ENCODE measurements around the gene CEP85L.

CEP85L gene

DNA sequence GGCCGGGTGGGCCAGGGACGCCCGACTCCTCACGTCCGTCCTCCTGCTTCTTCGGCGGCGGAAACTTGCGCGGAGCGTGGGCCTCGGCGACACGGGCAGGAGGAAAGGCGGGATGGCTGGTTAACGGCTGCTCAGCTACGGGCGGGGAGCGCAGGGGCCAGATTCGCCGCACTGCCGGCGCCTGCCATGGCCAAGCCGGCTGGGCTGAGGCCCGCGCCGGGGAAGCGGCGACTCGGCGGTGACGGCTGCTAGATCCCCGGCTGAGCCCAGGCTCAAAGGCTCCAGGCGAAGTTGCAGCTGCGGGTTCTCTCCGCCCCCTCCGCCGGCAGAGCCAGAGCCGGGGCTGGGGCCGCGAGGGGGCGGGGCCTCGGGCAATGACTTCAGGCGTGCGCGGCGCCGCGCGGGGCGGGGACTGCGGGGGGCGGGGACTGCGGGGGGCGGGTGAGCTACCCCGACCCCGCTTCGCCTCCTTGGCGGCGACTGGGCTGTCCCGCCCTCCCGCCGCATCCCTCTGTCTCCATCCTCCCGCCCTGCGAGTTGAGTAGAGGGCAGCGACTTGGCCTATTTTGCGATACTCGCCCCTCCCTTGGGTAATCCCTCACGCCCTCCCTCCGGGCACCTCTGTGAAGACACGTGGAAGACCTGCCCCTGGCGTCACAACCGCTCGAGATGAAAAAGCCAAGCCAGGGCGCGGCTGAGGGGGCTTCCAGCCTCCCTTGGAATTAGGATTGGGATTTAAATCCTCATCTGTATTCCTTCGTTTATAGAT lies at the start of gene CEP85L:
TSS of gene CEP85L (minus strand) at position 310 of the 769 bp plus-strand sequence. CDS start 322 bp downstream, outside the sequence.
- TF ChIP-seq, protein P1, sequence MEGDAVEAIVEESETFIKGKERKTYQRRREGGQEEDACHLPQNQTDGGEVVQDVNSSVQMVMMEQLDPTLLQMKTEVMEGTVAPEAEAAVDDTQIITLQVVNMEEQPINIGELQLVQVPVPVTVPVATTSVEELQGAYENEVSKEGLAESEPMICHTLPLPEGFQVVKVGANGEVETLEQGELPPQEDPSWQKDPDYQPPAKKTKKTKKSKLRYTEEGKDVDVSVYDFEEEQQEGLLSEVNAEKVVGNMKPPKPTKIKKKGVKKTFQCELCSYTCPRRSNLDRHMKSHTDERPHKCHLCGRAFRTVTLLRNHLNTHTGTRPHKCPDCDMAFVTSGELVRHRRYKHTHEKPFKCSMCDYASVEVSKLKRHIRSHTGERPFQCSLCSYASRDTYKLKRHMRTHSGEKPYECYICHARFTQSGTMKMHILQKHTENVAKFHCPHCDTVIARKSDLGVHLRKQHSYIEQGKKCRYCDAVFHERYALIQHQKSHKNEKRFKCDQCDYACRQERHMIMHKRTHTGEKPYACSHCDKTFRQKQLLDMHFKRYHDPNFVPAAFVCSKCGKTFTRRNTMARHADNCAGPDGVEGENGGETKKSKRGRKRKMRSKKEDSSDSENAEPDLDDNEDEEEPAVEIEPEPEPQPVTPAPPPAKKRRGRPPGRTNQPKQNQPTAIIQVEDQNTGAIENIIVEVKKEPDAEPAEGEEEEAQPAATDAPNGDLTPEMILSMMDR (IDR thresholded peaks at IDR 0.05; ENCODE audit: low read depth, low read length, missing control alignments), result no peak
- peak within 1 kb of the TSS; percentile 97 for H3K4me3 ChIP-seq (ENCODE audit: low read depth, low read length)
- DNase-seq (ENCODE audit: low read depth), result peak; percentile 53

DNA sequence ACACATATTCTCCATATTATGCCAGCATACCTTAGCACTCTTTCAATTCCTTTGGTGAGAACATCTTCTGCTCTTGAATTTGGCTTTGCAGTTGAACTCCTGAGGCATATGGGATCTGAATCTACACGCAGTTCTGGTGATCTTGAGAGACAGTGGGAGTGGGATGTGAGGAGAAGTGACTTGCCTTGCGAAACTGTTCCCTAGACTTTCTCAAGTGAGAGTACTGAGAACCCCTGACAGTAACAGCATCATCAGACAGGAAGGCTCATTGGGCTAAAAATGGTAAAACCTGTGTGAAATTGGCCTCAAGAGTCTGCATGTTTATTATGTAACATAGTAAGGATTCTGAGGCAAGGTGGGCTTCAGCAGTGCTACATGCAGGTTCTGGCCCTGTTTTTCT lies 49.1 kb upstream of the CEP85L start:
- DNase-seq (ENCODE audit: low read depth), result no peak
- TF ChIP-seq, protein P1 (IDR thresholded peaks at IDR 0.05; ENCODE audit: low read depth, low read length, missing control alignments), result no peak
- no peak overlapping the region for H3K4me3 ChIP-seq (ENCODE audit: low read depth, low read length)

DNA sequence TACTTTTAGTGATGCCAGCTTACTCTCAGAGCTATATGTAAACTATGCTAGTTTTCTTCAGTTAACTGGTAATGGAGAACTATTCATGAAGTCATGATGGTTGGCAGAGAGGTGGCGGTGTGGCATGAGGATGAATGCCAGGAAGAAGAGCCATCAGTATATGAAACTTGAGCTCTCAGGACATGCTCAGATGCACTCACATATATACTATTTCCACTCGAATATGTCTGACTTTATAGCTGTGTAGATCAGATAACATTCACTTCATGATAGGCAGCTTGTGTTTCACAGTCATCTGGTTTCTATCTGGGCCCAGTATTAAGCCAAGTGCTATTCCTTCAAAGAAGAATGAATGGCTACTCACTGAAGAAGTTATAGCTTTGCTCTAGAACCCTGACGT lies 46.2 kb upstream of the CEP85L start:
- TF ChIP-seq, protein P1 (IDR thresholded peaks at IDR 0.05; ENCODE audit: low read depth, low read length, missing control alignments), result no peak
- H3K4me3 ChIP-seq (ENCODE audit: low read depth, low read length), result no peak overlapping the region
- DNase-seq (ENCODE audit: low read depth), result no peak

DNA sequence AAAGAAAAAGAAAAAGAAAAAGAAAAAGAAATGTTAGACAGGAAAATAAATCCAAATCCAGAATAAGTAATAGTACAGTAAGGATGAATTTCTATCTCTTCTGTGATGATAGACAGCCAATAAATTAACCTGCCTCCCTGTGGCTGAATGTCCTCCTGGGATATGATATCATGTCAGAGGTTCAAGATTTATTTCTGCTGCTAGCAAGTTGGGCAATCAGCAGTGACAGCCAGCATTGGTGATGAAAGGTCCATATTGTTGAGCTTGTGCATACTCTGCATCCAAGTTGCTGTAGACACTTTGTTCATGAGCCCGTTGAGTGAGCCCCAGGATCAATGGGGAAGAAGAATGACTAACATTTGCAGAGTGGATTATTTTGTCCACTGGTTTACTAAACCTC lies 44.9 kb upstream of the CEP85L start:
- DNase-seq (ENCODE audit: low read depth), result no peak
- TF ChIP-seq, protein P1 (IDR thresholded peaks at IDR 0.05; ENCODE audit: low read depth, low read length, missing control alignments), result no peak

DNA sequence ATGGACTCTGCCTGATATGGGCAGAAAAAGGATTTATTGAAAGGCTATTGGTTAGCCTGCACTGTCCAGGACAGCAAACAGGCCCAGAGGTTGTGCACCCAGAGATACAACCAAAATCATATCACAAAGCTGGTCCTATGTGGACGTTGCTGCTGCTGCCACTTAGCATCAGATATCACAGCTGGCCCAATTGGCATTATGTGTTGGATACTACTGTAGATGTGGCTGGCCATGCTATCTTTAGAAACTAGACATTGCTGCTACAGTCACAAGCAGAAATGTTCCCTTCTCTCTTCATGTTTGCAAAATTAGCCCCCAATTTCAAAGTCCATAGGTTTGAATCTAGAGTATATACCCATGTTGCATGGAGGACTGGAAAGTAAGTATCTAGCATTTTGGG lies 42.2 kb upstream of the CEP85L start:
- TF ChIP-seq, protein P1 (IDR thresholded peaks at IDR 0.05; ENCODE audit: low read depth, low read length, missing control alignments), result no peak
- DNase-seq (ENCODE audit: low read depth), result no peak

More for the DNA sequence above, 44.9 kb upstream of the CEP85L start:
- no peak overlapping the region for H3K4me3 ChIP-seq (ENCODE audit: low read depth, low read length)

DNA sequence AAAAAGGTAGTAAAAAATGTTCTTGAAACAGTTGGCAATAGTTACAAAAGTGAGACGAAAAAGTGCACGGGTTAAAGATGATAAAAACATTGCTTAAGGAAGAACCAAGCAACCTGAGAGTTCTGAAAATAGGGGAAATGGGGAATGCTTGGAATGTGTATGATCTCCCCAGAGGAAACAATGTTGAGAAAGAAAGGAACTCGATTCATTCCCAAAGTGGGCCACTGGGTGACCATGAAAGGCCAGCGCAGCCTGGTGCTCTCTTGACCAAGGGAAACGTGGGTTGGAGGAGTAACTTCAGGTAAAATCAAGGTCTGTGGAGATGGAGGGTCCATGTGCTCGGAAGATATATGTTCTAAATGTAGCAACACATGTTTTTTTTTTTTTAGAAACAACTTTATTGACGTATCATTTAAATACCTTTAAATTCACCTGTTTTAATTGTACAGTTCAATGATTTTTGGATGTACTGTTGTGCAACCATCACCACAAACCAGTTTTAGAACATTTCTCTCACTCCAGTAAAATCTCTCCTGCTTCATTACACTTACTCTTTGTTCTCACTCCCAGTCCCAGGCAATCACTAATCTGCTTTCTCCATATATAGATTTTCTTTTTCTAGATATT lies 34.5 kb upstream of the CEP85L start:
- TF ChIP-seq, protein P1 (IDR thresholded peaks at IDR 0.05; ENCODE audit: low read depth, low read length, missing control alignments), result no peak
- no peak for DNase-seq (ENCODE audit: low read depth)
- H3K4me3 ChIP-seq (ENCODE audit: low read depth, low read length), result no peak overlapping the region

More for the DNA sequence above, 42.2 kb upstream of the CEP85L start:
- no peak overlapping the region for H3K4me3 ChIP-seq (ENCODE audit: low read depth, low read length)
